ENCODE measurements around the gene ADAD2. TPM values are rescaled to one million over a fixed set of nuclear protein-coding genes. Genes with fewer than 3 reads are reported as not detected.
A peak's percentile ranks its signal among the peaks of the same experiment; 100 is the strongest.

ADAD2 gene
- total and polyA plus RNA-seq, 9 of the 15 experiments (the other 6 are each of a cell fraction or from before 2014, with no cell fraction given) = 0.07 TPM; not detected in 8

DNA sequence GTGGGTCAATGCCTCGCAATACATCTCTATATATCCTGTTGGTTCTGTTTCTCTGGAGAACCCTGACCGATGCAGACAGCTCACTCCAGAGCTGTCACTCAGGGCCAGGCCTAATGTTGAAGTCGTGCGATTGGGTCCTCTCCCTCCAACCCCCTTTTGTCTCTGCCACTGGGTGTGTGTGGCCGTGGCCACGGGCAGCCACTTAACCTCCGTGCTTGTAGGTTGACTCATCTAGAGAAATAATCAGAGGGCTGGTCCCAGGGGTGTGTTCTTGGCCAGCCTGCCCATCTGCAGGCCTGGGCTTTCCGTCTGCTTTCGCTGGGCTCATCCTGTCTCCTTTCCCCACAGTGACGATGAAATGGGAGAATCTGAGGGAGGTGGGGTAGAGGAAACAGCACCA lies 7.4 kb downstream of the ADAD2 start:
- no peak overlapping the region for H3K4me2 ChIP-seq (ENCODE audit: insufficient read depth, low read length)
- CTCF ChIA-PET (ENCODE audit: low intra/inter-chr PET ratio) = no interaction called here
- H3K9ac ChIP-seq (ENCODE audit: insufficient read depth in 1 of 2, low read depth in 2 of 2, low read length in 2 of 2) = no peak overlapping the region
- no peaks in the 10 kb centered on the region for H3K36me3 ChIP-seq (ENCODE audit: control insufficient read depth, insufficient read depth, low read length)
- peak; percentile 8 for ATAC-seq
- intact Hi-C loops (cut with micrococcal nuclease) = no loop called here
- H4K20me1 ChIP-seq (replicated peaks; ENCODE audit: control insufficient read depth, insufficient read depth, low read length) = peaks cover 12% of the 10 kb centered on the region
- 16% methylated on average over 10 of the region's 10 CpGs for WGBS (ENCODE audit: insufficient coverage, low coverage, missing lambda C conversion rate)
- BruUV-seq (replicated peaks) = no TSS peak
- H2AFZ ChIP-seq (ENCODE audit: low read depth, low read length) = no peak overlapping the region
- peaks cover 0 to 33% of the 10 kb centered on the region in 2 experiments; a peak in 3 of 5 replicates for H3K4me1 ChIP-seq (replicated peaks in 1 of 2; ENCODE audit: control insufficient read depth in 2 of 2, insufficient read depth in 2 of 2, low read length in 2 of 2)
- POLR2A ChIA-PET = interaction anchor here (0.6 to 0.7 kb wide), 2 partner anchors 42 to 1289 kb away, joined by 3 to 4 read pairs; no protein-coding TSS in a partner anchor
- no peak overlapping the region for H3K4me3 ChIP-seq
- no peak for FAIRE-seq
- no peak for TF ChIP-seq HEY1 (CRISPR knock-in tag; IDR thresholded peaks at IDR 0.05; ENCODE audit: borderline replicate concordance)
- TF ChIP-seq, protein P1, sequence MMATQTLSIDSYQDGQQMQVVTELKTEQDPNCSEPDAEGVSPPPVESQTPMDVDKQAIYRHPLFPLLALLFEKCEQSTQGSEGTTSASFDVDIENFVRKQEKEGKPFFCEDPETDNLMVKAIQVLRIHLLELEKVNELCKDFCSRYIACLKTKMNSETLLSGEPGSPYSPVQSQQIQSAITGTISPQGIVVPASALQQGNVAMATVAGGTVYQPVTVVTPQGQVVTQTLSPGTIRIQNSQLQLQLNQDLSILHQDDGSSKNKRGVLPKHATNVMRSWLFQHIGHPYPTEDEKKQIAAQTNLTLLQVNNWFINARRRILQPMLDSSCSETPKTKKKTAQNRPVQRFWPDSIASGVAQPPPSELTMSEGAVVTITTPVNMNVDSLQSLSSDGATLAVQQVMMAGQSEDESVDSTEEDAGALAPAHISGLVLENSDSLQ (IDR thresholded peaks at IDR 0.05) = peak; percentile 69
- TF ChIP-seq L3MBTL2 (IDR thresholded peaks at IDR 0.05) = 0 out of 2 replicates have a peak, but pooled peaks have one; percentile 1
- TF ChIP-seq POLR2A (conservative IDR thresholded peaks at IDR 0.05) = no peak
- TF ChIP-seq, protein P2, sequence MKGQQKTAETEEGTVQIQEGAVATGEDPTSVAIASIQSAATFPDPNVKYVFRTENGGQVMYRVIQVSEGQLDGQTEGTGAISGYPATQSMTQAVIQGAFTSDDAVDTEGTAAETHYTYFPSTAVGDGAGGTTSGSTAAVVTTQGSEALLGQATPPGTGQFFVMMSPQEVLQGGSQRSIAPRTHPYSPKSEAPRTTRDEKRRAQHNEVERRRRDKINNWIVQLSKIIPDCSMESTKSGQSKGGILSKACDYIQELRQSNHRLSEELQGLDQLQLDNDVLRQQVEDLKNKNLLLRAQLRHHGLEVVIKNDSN (CRISPR knock-in tag; IDR thresholded peaks at IDR 0.05) = 0 out of 2 replicates have a peak, but pooled peaks have one; percentile 4
- no peak for DNase-seq (ENCODE audit: extremely low read depth in 1 of 4, low spot score in 3 of 4)
- in situ Hi-C loops (cut with MboI) = no loop called here
- peaks cover 4% of the 10 kb centered on the region for H3K9me1 ChIP-seq (ENCODE audit: control insufficient read depth, insufficient read depth, low read length)
- H3K79me2 ChIP-seq (ENCODE audit: control insufficient read depth, insufficient read depth, low read length) = no peaks in the 10 kb centered on the region
- no peak overlapping the region for H3K27ac ChIP-seq (ENCODE audit: extremely low read depth, low read depth, low read length)
- H3K9me3 ChIP-seq (replicated peaks; ENCODE audit: control insufficient read depth, insufficient read depth, low read depth, low read length) = 0 out of 2 replicates have a peak, but pooled peaks cover 2% of the 10 kb centered on the region
- peaks cover 77% of the 10 kb centered on the region in 2 experiments for H3K27me3 ChIP-seq (ENCODE audit: control insufficient read depth in 2 of 2, insufficient read depth in 2 of 2, low read length in 2 of 2)

Measured in K562 (cell line).